Activated gamma-delta T cell treated with anti-CD3 and anti-CD28 coated beads, Interleukin-2, amount 50 U/mL, for 16 hours (primary cell): ENCODE measurements around the gene SLC47A1.
"Not testable (repeated sequence)": the region's sequence is repeated elsewhere in the genome, so short reads cannot be mapped to it uniquely, and the experiment has no call there.

Experiments
- DNase-seq: peaks from one replicate; pipeline ENCODE4 v3.0.0-alpha.2; 2020; ENCODE audit warnings: low read depth

SLC47A1 gene

DNA sequence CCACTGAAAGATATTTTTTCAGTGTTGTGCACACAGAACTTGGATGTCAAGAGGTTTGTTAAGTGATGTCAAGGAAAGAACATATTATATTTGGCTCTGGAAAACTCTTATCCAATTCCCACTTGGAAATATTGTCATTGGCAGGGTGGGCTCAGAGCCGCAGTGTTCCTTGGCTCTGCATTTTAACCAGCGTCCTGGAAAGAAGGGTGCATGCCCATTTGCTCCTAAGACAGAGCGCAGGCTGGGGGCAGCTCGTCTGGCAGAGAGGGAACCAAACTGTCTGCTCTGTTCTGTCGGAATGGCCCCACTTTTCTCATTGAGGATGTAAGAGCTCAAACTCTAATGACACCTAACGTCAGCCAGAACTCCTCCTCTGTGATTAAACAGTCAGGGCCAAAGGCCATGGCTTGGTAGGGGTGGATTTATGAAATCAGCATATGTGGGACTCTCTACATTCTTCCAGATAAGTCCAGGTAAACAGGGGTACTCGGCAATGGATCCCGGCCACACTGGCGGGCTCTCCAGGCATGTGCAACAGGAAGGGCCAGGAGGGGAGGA lies 18.0 kb downstream of the SLC47A1 start:
- no peak for DNase-seq

DNA sequence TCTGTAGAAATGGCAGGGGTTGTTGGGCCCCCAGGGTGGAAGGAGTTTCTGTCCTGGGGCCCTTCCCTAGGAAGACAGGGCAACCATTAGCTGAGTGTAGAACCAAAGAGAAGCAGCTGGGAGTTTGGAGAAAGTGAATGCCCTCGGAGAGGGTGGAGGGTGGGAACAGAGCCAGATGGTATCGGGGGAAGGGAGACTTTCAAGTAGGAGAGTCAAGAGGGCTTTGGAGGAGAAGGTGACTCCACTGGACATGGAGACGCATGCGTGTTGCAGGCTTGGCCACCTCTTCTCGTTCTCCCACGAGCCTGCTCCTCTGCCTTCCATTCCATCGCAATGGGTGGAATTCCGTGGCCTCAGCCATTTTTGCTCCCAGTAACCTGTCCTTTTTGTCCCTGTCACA lies 19.4 kb downstream of the SLC47A1 start:
- DNase-seq = no peak

DNA sequence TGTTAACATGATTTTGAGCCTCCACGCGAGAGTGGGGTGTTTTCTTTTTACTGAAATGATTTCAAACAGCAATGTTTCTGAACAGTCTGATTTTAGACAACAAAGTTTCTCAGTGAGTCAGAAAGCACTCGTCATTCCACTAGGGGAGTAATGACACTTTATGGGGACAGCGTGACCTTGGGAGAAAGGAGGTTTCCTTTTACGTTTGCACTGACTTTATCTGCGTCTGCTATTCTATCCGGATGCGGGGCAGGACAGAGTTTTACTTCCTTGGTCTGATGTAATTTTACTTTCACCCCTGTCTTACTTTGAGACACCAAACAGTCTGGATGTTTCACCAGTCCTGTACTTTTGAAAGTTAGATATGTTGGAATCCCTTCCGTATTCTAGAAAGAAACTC lies 20.7 kb downstream of the SLC47A1 start:
- no peak for DNase-seq

DNA sequence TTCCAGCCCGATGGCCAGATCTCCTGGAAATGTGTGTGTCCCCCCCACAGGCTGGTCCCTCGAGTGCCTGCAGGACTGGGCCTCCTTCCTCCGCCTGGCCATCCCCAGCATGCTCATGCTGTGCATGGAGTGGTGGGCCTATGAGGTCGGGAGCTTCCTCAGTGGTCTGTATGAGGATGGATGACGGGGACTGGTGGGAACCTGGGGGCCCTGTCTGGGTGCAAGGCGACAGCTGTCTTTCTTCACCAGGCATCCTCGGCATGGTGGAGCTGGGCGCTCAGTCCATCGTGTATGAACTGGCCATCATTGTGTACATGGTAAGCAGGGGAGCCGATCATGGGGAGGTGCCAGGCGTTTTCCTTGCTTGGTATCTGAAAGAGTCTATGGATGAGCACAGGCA lies 22.1 kb downstream of the SLC47A1 start:
- DNase-seq = no peak

DNA sequence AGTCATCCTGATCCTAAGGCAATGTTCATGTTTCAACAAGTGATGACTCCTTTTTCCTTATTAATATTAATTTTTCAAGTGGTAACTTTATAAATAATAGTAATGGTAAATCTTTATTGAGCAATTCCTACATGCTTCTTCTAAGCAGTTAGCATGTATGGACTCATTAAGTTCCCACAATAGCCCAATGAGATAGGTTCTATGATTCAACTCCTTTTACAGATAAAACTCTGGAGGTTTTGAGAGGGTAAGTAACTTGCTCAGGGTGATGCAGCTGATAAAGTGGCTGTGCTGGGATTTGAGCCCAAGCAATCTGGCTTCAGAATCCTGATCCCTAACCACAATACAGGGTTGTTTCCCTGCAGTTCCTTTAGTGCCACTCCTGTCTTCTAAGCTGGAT lies 25.3 kb downstream of the SLC47A1 start:
- no peak for DNase-seq

DNA sequence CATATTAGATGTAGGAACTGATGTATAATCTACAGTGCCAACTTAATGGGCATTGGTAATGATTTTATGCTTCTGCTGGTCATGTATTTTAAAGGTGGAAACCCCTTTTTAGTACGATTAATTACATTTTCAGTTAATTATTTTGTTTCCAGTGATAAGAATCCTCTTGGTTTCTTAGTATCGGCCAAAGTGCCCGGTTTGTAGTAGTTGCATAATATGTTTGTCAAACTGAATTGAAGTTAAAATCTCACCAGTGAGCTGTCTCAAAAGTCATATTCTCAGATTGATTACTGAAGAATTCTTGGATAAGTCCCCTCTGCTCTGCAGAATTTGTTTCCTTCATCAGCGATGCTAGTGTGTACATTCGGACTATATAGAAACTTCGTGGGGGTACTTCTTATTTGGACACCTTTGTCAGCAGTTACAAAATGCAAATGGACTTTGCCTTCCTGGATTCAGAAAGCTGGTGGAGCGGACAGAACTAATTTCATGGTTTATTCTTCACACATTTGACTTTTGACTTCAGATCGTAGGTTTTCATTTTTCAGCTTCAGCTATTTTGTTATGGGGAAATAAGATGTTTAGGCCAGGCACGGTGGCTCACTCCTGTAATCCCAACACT lies 28.2 kb downstream of the SLC47A1 start:
- no peak for DNase-seq

DNA sequence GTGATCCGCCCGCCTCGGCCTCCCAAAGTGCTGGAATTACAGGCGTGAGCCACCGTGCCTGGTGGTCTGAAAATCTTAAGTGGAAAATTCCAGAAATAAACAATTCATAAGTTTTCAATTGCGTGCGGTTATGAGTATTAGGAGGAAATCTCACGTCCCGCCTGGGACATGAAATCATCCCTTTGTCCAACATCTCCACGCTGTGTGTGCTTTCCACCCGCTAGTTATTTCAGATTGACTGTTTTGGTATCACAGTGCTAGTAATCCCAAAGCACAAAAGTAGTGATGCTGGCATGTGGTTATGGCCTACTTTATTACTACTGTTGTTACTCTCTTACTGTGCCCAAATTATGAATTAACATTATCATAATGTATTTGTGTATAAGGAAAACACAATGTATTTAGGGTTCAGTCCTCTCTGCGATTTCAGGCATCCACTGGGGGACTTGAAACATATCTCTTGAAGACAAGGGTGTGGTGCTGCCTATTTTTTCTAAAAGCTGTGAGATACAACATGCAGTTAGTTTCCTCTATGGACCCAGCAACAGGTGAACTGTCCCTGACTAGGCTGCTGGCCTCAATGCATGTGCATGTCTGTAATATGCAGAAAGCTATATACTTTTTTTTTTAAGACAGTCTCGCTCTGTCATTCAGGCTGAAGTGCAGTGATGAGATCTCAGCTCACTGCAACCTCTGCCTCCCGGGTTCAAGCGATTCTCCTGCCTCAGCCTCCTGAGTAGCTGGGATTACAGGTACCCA lies 32.3 kb downstream of the SLC47A1 start:
- DNase-seq = no peak

DNA sequence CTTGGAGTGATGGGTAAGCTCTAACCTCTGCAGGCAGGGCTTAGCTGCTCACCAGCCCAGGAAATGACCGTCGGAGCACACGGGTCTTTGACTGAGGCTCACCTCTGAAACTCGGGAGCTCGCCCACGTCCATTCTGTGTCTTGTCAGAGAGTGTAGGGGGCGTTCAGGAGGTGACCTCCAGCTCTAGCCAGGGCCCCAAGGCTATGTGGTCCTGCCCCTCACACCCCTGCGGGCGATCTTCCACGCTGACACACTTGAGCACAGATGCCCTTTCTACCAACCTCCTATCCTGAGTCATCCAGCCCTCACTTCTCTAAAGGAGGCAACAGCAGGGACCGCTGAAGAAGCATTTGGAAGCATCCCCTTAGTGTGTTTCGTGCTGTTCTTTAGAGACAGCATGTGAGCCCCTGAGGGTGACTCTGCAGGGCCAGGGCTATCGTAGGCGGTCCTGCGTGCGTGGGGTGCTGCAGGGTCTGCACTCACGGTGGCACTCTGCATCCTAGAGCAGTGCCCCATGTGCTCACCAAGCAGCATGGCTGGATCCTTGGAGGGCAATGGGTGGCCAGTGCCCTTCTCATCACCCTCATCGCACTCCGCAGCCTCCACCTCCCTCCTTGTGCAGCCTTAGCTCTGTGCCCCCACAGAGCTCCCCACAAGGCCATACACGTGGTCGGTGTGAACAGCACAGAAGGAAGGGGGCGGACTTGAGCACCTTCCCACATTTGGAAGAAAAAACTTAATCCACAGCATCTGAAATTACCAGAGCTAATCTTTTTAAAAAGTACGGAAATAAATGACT lies 33.8 kb downstream of the SLC47A1 start:
- no peak for DNase-seq

DNA sequence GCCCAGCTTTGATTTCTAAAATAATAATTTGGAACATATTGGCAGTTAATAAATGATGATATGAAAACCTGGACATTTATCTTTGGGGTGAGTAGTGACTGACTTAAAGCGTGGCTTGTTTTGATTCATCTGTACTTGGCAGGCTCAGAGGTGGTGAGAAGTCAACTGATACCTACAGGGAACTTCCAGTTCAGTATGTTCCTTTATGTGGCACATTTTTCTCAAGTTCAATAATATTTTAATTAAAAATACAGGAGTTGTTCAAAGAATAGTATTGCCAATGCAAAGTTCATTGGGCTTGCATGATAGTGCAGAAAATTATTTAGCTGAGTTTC lies 34.3 kb downstream of the SLC47A1 start:
- DNase-seq = no peak

DNA sequence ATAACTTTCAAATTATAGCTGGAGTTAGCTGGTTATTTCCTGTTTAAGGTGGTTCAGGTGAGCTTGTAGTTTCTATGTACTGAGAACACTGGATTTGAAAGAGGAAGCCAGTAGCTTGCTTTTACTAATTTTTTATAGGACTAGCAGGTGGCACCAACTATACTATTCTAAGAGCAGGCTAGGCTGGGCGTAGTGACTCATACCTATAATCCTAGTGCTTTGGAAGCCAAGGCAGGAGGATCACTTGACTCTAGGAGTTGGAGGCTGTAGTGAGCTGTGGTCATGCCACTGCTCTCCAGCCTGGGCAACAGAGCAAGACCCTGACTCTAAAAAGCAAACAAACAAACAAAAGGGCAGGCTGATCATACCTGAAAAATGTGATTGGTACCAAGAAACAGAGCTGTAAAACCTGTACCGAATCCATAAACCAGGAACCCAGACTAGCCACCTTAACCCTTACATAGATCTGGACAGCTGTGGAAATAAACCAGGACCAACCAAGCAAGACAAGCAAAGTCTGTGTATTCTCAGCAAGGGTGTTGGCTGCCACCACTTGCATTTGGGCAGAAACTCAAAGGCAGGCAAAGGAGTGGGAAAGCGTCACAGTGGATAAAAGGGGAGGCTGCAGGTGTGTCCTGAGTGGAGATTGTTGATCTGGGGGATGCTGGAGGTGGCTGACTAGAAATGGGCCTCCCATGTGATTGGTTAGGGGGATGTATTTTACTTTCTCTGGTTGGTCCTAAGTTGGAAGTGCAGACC lies 36.3 kb downstream of the SLC47A1 start:
- DNase-seq = no peak

DNA sequence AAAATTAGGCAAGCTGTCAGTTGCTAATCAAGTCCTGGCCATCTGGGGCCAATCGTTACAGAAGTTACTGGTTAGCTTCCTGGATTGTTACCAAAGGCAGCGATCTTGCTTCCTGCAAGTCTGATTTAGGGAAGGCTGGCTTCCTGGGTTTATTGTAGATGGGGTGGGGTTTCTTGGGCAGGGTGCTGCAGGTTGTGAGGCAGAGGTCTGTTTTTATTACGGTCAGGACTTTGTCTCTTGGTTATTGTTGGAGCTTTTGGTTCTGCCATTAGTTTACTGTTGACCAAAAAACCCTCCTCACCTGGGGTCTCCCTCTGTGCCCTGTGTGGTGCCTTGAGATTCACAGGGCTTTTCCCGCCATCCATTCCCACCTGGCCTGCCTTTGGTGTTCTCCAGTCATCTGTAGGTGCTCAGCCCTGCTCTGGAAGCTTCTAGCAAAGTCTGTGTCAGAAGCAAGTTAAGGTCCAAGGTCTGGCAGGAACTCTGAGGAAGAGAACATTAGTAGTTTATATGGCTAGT lies 36.9 kb downstream of the SLC47A1 start:
- no peak for DNase-seq

DNA sequence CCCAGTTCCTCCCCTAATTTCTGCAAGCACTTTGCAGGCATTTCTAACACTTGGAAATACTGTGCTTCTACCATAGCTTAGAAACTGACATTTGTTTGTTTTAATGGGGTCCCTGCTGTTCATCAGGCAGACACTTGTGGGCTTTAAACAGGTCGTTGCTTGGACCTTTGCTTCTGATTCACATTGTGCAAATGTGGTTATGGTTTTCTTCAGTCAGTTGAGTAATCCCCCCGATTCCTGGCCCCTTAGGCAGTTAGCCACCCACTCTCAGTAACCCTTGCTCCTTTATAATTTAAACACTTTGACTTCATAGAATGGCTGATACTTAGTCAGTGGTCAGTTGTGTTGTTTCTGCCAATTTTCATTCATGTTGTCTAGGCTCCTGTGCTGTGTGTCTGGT lies 39.4 kb downstream of the SLC47A1 start:
- no peak for DNase-seq

DNA sequence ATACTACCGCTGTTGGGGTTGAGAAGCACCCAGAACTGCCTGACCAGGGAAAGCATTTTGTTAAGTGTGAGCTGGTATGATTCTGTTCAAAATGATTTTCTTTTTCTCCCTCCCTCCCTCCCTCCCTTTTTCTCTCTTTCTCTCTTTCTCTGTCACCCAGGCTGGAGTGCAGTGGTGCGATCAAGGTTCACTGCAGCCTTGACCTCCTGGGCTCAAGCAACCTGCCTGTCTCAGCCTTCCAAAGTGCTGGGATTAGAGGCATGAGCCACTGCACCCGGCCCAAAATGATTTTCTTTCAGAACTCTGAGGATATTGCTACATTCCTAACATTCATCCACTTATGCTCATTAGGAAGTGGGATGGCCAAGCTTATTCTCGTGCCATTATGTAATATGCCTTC lies 41.3 kb downstream of the SLC47A1 start:
- no peak for DNase-seq

DNA sequence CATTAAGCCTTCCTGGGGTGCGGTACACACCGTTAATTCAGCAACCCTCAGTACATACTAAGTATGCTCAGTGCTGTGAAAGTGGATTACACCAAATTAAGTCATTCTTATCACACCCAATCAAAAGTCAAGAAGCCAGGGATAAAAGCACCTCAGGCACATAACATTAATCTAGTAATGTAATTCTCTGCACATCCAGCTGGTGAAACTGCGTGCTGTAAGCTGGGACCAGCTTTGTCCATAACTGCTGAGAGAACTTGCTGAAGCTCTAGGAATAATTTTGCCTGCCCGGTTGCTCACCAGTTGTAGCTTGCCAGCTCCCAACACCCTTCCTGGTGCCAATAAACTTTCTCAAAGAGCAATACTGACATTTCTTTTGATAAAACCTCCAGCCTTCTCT lies 44.9 kb downstream of the SLC47A1 start:
- no peak for DNase-seq

DNA sequence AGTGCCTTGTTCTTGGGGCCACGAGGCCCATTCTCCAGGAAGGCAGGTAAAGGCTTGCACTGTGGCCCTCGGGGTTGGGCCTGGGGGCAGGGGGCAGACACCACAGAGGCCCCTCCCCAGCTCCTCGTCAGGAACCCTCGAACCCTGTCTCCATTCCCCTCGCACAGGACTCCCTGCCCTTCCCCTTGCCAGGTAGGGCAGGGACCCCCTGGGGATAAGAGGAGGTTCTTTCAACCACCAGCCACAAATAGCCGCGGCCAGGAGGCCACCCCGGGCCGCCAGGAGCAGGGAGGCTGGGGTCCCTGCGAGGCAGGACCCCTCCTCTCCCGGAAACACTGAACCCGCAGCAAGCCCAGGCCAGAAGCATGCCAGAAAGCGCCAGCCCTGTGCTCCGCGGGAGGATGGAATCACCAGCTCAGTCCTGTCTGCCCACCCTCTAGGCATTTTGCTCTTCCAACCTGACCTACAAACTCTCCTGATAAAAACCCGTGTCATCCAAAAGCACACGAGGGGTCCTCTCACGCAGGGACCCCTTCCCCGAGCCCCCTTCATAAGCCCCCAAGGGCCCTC lies 45.6 kb downstream of the SLC47A1 start:
- no peak for DNase-seq

DNA sequence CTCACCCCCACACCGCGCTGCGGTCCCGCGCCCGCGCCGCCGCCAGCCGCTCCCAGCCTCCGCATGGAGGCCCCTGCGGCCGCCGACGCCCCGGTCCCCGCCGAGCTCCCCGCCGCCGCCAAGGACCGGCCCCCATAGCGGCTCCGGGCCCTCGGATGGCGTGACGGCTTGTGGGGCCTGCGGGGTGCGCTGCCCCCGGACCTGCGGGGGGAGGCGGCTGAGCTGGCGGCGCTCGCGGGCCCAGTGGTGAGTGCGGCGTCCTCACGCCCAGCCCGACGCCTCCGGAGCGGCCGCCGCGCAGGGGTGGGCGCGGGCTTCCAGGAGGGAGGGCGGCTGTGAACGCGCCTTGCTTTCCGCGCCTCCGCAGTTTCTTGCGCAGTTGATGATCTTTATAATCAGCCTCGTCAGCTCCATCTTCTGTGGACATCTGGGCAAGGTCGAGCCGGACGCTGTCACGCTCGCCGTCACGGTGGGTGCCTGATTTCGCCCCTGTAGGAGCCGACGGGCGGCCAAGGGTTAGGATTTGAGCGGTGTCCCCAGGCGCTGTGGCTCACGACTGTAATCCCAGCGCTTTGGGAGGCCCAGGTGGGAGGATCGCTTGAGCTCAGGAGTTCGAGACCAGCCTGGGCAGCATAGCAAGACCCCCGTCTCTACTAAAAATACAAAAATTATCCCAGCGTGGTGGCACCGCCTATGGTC lies 46.4 kb downstream of the SLC47A1 start:
- no peak for DNase-seq

DNA sequence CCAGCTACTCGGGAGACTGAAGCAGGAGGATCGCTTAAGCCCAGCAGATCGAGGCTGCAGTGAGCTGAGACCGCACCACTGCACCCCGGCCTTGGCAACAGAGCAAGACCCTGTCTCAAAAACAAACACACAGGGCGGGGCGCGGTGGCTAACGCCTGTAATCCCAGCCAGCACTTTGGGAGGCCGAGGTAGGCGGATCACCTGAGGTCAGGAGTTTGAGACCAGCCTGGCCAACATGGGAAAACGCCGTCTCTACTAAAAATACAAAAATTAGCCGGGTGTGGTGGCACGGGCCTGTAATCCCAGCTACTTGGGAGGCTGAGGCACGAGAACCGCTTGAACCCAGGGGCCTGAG lies 46.9 kb downstream of the SLC47A1 start:
- DNase-seq = not testable (repeated sequence)

DNA sequence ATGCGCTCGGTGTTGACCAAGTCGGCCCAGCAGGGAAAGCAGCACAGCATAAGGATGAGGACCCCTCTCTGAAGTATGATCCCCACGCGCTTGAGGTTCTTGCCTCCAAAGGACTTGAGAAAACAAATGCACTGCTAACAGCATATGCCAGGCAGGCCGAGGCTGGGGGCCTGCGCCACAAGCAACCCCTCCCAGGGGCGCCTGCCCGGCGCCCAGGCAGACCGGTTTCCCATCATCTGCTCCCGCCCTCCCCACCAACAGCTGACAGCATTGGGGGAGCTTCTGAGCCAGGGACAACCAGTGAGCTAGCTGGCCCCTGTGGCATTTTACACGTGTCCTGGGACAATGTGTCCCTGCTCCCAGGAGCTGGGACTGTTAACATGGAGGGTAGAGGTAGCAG lies 48.5 kb downstream of the SLC47A1 start:
- not testable (repeated sequence) for DNase-seq

DNA sequence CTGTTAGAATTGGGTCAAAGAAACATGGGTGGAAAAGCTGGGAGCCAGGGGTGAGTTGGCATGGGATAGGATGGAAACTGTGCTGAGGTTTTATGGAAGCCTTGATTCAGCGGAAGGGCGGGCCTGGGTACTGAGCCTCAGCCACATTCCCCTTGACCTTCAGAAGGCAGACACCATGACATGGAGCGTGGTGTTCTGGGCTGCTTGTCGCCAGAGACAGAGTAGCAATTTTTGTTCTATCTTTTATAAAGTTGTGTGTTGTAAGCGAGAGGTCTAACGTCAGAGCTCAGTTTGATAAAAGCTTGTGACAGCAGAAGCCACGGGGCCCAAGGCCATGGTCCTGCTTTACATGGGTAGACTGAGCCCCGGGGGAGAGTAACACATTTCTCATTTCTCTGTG lies 50.2 kb downstream of the SLC47A1 start:
- DNase-seq = no peak

DNA sequence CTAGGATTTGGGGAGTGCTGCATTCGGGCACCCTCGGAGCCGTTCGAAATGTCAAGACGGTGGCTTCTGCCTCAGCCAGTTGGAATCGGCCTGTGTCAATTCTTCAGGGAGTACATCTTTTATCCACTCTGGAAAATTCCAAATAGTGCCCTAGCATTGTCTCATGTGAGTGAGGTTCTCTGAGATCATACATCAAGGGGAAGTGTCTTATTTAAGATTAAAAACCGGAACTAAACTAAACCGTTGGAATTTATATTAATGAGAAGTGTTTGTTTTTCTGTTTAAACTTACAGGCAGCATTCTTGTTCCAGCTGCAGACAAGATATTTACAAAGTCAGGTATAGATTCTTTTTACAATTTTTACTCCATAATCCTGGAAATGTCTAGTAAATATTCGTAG lies 56.8 kb downstream of the SLC47A1 start:
- no peak for DNase-seq

DNA sequence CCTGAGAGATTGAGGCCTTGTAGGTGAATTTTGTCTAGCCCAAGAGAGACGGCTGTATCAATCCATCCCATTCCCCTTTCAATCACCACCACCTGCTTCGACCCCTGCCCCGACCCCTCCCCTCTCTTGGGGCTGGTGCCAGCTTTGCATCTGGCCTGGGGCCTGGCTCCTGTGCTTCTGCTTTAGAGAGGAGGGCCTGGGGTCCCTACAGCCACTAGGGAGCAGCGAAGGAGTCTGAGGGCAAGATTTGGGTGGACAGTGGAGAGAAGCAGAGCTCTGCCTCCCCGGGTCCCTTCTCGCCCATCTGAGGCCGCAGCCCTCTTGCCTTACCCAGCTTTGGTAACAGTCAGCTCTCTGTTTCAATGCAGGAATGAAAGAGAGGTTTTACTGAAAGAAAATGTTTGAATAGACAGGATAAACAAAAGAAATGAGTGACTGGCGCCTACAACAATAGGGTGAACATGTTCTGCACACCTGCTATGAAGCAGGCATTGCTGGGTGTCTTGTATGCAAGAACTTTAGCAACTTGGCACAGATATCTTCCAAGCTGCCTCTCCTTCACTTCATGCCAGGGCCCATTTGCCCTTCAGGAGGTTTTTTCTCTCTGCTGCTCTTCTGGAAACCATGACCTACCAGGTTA lies 57.4 kb downstream of the SLC47A1 start:
- no peak for DNase-seq
